ENCODE measurements around the gene FNDC8.
"Not testable (repeated sequence)": the region's sequence is repeated elsewhere in the genome, so short reads cannot be mapped to it uniquely, and the experiment has no call there.

- TF ChIP-seq POLR2AphosphoS5, SPI1 (IDR thresholded peaks at IDR 0.05; ENCODE audit: low read depth, low read length): not testable (repeated sequence)
These were observed 58.0 kb downstream of the FNDC8 start for GRCh38 chr17:35179379-35179778.

All from GM12891 (cell line).